Measurements from ENCODE around the gene PTPRN2. TPM values are rescaled to one million over a fixed set of nuclear protein-coding genes. Genes with fewer than 3 reads are reported as not detected.
"Not testable (repeated sequence)": the region's sequence is repeated elsewhere in the genome, so short reads cannot be mapped to it uniquely, and the experiment has no call there.

The PTPRN2 gene
- total RNA-seq, 1 donor from 2014 or later = 15.4 TPM

DNA sequence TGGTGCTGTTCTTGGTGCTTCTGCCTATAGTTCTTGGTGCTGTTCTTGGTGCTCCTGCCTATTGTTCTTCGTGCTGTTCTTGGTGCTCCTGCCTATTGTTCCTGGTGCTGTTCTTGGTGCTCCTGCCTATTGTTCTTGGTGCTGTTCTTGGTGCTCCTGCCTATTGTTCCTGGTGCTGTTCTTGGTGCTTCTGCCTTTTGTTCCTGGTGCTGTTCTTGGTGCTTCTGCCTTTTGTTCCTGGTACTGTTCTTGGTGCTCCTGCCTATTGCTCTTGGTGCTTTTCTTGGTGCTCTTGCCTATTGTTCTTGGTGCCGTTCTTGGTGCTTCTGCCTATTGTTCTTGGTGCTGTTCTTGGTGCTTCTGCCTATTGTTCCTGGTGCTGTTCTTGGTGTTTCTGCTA lies 71.1 kb downstream of the PTPRN2 start:
- Mint-ChIP-seq H3K27ac (no peak overlapping the region), H3K27me3 (peaks cover 19% of the 10 kb centered on the region)
- TF ChIP-seq, protein P1, sequence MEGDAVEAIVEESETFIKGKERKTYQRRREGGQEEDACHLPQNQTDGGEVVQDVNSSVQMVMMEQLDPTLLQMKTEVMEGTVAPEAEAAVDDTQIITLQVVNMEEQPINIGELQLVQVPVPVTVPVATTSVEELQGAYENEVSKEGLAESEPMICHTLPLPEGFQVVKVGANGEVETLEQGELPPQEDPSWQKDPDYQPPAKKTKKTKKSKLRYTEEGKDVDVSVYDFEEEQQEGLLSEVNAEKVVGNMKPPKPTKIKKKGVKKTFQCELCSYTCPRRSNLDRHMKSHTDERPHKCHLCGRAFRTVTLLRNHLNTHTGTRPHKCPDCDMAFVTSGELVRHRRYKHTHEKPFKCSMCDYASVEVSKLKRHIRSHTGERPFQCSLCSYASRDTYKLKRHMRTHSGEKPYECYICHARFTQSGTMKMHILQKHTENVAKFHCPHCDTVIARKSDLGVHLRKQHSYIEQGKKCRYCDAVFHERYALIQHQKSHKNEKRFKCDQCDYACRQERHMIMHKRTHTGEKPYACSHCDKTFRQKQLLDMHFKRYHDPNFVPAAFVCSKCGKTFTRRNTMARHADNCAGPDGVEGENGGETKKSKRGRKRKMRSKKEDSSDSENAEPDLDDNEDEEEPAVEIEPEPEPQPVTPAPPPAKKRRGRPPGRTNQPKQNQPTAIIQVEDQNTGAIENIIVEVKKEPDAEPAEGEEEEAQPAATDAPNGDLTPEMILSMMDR (conservative IDR thresholded peaks at IDR 0.05) = no peak

DNA sequence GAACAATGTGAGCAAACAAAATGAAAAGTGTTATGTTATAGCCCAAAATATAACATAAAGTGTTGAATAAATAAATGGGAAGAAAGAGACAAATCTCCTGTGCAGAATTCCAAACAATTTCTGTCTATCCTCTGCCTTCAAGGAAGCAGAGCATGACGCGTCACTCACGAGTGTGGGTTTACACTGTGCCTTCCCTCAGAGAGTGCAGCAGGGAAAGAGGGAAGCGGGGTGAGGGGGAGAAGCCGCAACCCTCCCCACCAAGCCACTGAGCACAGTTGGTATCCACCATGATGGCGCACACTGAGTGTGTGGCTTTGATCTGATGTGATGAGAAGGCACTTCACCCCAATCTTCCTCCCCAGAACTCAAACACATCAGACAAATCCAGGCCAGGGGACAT lies 74.8 kb downstream of the PTPRN2 start:
- no peak overlapping the region for H3K27ac Mint-ChIP-seq
- H3K4me1 Mint-ChIP-seq (ENCODE audit: unreplicated experiment) = no peaks in the 10 kb centered on the region
- DNase-seq (ENCODE audit: extremely low spot score, unreplicated experiment) = no peak
- peaks cover 18% of the 10 kb centered on the region for H3K27me3 Mint-ChIP-seq
- H3K36me3 Mint-ChIP-seq = no peaks in the 10 kb centered on the region
- H3K4me3 Mint-ChIP-seq = no peak overlapping the region
- H3K9me3 Mint-ChIP-seq = peaks cover 11% of the 10 kb centered on the region
- TF ChIP-seq, protein P1 (conservative IDR thresholded peaks at IDR 0.05) = no peak

More for the DNA sequence above, 71.1 kb downstream of the PTPRN2 start:
- H3K36me3 Mint-ChIP-seq = no peaks in the 10 kb centered on the region
- H3K4me3 Mint-ChIP-seq = no peak overlapping the region
- H3K9me3 Mint-ChIP-seq = peaks cover 11% of the 10 kb centered on the region
- DNase-seq (ENCODE audit: extremely low spot score, unreplicated experiment) = no peak
- no peaks in the 10 kb centered on the region for H3K4me1 Mint-ChIP-seq (ENCODE audit: unreplicated experiment)

DNA sequence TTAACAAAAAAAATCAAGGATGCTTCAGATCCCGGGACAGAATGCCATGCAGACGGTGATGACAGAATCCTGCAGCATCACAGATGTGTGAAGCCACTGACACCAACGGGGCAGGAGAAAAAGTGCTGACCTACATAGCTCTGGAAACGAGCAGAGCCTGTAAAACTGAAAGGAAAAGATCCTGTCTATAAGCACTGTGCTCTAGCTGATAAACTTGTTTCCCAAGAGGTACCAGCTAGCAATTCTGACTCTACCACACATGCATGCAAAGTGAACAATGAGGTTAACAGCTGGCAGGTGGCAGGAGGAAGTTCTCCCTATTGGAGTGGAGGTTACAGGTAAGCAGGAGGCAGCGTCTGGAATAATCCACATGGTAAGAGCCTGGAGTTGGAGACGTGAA lies 75.6 kb downstream of the PTPRN2 start:
- Mint-ChIP-seq H3K4me1 (ENCODE audit: unreplicated experiment) (no peaks in the 10 kb centered on the region), H3K4me3 (no peak overlapping the region), H3K9me3 (peaks cover 11% of the 10 kb centered on the region), H3K27ac (no peak overlapping the region), H3K27me3 (peaks cover 18% of the 10 kb centered on the region), H3K36me3 (no peaks in the 10 kb centered on the region)
- TF ChIP-seq, protein P1 (conservative IDR thresholded peaks at IDR 0.05) = no peak
- no peak for DNase-seq (ENCODE audit: extremely low spot score, unreplicated experiment)

DNA sequence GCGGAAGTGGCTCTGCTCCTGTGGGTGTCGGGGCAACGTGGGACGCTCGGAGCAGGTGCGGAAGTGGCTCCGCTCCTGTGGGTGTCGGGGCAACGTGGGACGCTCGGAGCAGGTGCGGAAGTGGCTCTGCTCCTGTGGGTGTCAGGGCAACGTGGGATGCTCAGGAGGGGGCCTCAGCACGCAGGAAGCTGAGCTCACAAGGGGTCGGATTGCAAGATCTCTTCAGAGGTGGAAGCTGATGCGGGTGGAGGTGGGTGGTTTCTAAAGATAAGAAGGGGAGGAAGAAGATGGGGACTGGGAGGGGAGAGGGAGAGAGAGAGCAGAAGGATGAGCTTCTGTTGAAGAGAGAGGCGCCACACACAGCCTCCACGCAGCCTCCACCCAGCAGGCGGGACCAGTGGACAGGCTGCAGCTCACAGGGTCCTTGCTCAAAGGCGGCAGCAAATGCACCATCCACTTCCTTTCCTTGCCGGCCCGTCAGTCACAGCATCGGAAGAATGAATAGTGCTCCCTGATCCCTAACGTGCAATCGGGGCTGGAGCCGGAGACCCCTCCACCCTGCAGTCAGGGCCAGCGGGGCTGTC lies 78.7 kb downstream of the PTPRN2 start:
- no peak for DNase-seq (ENCODE audit: extremely low spot score, unreplicated experiment)
- no peaks in the 10 kb centered on the region for H3K4me1 Mint-ChIP-seq (ENCODE audit: unreplicated experiment)
- H3K36me3 Mint-ChIP-seq = no peaks in the 10 kb centered on the region
- TF ChIP-seq, protein P1 (conservative IDR thresholded peaks at IDR 0.05) = no peak
- H3K27ac Mint-ChIP-seq = no peak overlapping the region
- H3K4me3 Mint-ChIP-seq = no peak overlapping the region
- peaks cover 6% of the 10 kb centered on the region for H3K9me3 Mint-ChIP-seq
- H3K27me3 Mint-ChIP-seq = peaks cover 12% of the 10 kb centered on the region

DNA sequence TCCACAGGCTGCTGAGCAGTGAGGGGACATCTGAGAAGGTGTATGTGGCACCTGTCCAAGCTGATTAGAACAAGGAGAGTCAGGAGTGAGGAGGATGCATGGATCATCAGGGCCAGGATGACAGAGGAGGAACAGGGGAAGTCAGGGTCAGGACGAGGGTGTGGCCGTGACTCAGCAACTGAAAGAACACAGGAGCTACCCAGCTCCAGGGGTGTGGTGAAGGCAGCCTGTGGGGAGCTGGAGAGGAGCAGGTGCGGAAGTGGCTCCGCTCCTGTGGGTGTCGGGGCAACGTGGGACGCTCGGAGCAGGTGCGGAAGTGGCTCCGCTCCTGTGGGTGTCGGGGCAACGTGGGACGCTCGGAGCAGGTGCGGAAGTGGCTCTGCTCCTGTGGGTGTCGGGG lies 79.3 kb downstream of the PTPRN2 start:
- H3K27ac Mint-ChIP-seq = peak overlapping the region; percentile 9
- H3K36me3 Mint-ChIP-seq = not testable (repeated sequence)

DNA sequence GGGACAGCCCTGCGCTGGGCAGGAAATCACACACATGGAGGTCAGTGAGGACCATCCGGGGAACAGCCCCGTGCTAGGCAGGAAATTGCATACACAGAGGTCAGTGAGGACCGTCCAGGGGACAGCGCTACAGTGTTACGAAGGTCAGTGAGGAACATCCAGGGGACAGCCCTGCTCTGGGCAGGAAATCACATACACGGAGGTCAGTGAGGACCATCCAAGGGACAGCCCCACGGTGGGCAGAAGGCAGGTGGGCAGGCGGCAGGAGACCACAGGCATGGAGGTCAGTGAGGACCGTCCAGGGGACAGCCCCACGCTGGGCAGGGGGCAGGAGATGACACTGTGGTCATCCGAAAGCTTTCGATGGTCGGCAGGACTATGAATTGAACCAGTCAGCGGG lies 79.7 kb downstream of the PTPRN2 start:
- Mint-ChIP-seq H3K36me3 (no peaks in the 10 kb centered on the region), H3K4me1 (ENCODE audit: unreplicated experiment) (no peaks in the 10 kb centered on the region), H3K9me3 (peaks cover 6% of the 10 kb centered on the region), H3K4me3 (no peak overlapping the region), H3K27me3 (peaks cover 16% of the 10 kb centered on the region), H3K27ac (peak overlapping the region; percentile 9)
- TF ChIP-seq, protein P1 (conservative IDR thresholded peaks at IDR 0.05) = no peak
- DNase-seq (ENCODE audit: extremely low spot score, unreplicated experiment) = no peak

More for the DNA sequence above, 79.3 kb downstream of the PTPRN2 start:
- H3K9me3 Mint-ChIP-seq; H3K4me1 Mint-ChIP-seq (ENCODE audit: unreplicated experiment); H3K4me3 Mint-ChIP-seq; DNase-seq (ENCODE audit: extremely low spot score, unreplicated experiment): not testable (repeated sequence)
- H3K27me3 Mint-ChIP-seq = peaks cover 14% of the 10 kb centered on the region

DNA sequence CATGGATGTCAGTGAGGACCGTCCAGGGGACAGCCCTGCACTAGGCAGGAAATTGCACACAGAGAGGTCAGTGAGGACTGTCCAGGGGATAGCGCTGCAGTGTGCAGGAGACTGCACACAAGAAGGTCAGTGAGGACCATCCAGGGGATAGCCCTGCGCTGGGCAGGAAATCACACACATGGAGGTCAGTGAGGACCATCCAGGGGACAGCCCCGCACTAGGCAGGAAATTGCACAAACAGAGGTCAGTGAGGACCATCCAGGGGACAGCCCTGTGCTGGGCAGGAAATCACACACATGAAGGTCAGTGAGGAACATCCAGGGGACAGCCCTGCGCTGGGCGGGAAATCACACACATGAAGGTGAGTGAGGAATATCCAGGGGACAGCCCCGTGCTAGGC lies 80.4 kb downstream of the PTPRN2 start:
- H3K9me3 Mint-ChIP-seq; H3K4me3 Mint-ChIP-seq; DNase-seq (ENCODE audit: extremely low spot score, unreplicated experiment); H3K4me1 Mint-ChIP-seq (ENCODE audit: unreplicated experiment); H3K27ac Mint-ChIP-seq; H3K36me3 Mint-ChIP-seq: not testable (repeated sequence)
- H3K27me3 Mint-ChIP-seq = peaks cover 12% of the 10 kb centered on the region

All from type B pancreatic cell (in vitro differentiated cells).